GM13976 (cell line): Measurements from ENCODE around the gene SCGN.

Experiments
- DNase-seq: peaks from one replicate; pipeline ENCODE4 v3.0.0; 2012; ENCODE audit warnings: low spot score
- CTCF ChIP-seq: IDR thresholded peaks from 2 replicates; pipeline ENCODE4 v1.5.1; 2012; ENCODE audit warnings: borderline replicate concordance, mild to moderate bottlenecking; ENCODE audit not compliant: insufficient read depth; ENCODE audit errors: extremely low read depth, missing control alignments, control extremely low read depth
- in situ Hi-C: fragments of 300-500 bp; cut with MboI; formaldehyde crosslinking; loops from one replicate; pipeline ENCODE4 v1.12.0; 2022; ENCODE audit warnings: low sequenced_read_pairs, mixed read lengths, inconsistent platforms; ENCODE audit not compliant: unreplicated experiment

Gene SCGN

GRCh38 chr6:25660512-25660911, 8.5 kb downstream of the SCGN start:
- no peak for DNase-seq
- TF ChIP-seq CTCF, result no peak
- in situ Hi-C loops, result no loop called here

- no peak for TF ChIP-seq CTCF
- no peak for DNase-seq
- in situ Hi-C loops, result no loop called here
These were observed 9.2 kb downstream of the SCGN start for GRCh38 chr6:25661129-25661779.

- TF ChIP-seq CTCF, result no peak
- in situ Hi-C loops, result no loop called here
- no peak for DNase-seq
These were observed 13.4 kb downstream of the SCGN start for GRCh38 chr6:25665455-25665854.

GRCh38 chr6:25669413-25669812, 17.4 kb downstream of the SCGN start:
- in situ Hi-C loops, result no loop called here
- no peak for DNase-seq
- TF ChIP-seq CTCF, result no peak

GRCh38 chr6:25670208-25670607, 18.2 kb downstream of the SCGN start:
- in situ Hi-C loops, result no loop called here
- DNase-seq, result no peak
- TF ChIP-seq CTCF, result no peak

- DNase-seq, result no peak
- TF ChIP-seq CTCF, result no peak
- in situ Hi-C loops, result no loop called here
These were observed 18.9 kb downstream of the SCGN start for GRCh38 chr6:25670793-25671513.

- no peak for TF ChIP-seq CTCF
- in situ Hi-C loops, result no loop called here
- no peak for DNase-seq
These were observed 19.6 kb downstream of the SCGN start for GRCh38 chr6:25671652-25672051.
